HAP-1 (cell line): ENCODE data around the gene TAF6.

Experiments
- DNase-seq, 2 experiments: peaks; one replicate each; pipeline ENCODE4 v3.0.0-alpha.2; 2016 to 2020; ENCODE audit warnings: low spot score in 2 of 2
- H3K27me3 ChIP-seq: fragments of 250-450 bp; sonication (Bioruptor Pico); 2 replicates; pipeline ENCODE4 v1.5.1; 2020; ENCODE audit warnings: low read depth, mild to moderate bottlenecking, moderate library complexity
- H3K36me3 ChIP-seq: fragments of 250-450 bp; sonication (Bioruptor Pico); replicated peaks from 2 replicates; pipeline ENCODE4 v1.5.1; 2020; ENCODE audit warnings: mild to moderate bottlenecking
- H3K4me1 ChIP-seq: fragments of 250-450 bp; sonication (Bioruptor Pico); 2 replicates; pipeline ENCODE4 v1.5.1; 2020; ENCODE audit warnings: mild to moderate bottlenecking
- H3K4me3 ChIP-seq: fragments of 250-450 bp; sonication (Bioruptor Pico); 2 replicates; pipeline ENCODE4 v1.5.1; 2020; ENCODE audit warnings: mild to moderate bottlenecking, moderate library complexity
- H3K9me3 ChIP-seq: fragments of 250-450 bp; sonication (Bioruptor Pico); 2 replicates; pipeline ENCODE4 v1.5.1; 2020; ENCODE audit warnings: mild to moderate bottlenecking, moderate library complexity
- in situ Hi-C: fragments of 300-500 bp; cut with MboI; formaldehyde crosslinking; loops from 3 replicates; pipeline ENCODE4 v1.14.3; 2020; ENCODE audit warnings: low sequenced_read_pairs, inconsistent platforms, mixed read lengths

TAF6 gene

DNA sequence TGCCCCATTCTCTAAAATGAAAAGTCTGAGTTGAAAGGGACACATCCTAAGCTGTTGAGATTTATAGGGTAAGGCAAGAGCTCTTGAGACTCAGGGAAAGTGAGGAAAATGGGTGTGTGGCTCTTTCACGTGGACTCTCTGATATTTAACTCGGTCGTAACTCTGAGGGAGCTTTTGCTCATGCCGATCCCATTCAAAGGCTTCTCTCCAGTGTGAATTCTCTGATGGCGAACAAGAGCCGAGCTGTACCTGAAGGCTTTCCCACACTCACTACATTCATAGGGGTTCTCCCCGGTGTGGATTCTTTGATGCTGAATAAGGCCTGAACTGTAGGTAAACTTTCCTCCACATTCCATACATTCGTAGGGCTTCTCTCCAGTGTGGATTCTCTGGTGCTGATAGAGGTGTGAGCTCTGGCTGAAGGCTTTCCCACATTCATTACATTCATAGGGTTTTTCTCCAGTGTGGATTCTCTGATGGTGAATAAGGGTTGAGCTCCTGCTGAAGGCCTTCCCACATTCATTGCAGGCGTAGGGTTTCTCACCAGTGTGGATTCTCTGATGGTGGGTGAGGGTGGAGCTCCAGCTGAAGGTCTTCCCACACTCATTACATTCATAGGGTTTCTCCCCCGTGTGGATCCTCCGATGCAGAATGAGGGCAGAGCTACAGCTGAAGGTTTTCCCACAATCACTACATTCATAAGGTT lies 48.0 kb downstream of the TAF6 start:
- no peak for DNase-seq
- Histone ChIP-seq H3K9me3 (peaks cover 28% of the 10 kb centered on the region), H3K36me3 (peaks cover 70% of the 10 kb centered on the region), H3K27me3 (no peaks in the 10 kb centered on the region), H3K4me3 (no peak overlapping the region), H3K4me1 (no peaks in the 10 kb centered on the region)
- in situ Hi-C loops: no loop called here

DNA sequence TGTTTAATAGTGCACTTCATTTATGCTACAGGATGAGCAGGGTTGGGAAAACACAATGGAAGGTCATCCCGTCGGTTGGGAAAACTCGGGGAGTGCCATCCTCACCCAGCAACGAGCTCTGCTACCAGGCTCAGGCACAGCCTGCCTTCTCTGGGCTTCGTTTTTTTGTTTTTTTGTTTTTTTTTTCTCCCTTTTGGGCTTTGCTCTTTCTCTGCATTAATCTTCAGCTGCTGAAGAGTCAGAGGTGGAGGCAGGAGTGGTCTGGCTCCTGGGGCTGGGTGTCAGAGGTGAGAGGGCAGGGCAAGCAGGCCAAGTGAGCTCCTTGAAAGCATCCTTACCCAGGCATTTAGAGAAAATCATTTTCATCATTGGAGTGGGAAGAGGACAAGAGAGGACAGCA lies 49.2 kb downstream of the TAF6 start:
- Histone ChIP-seq H3K9me3 (peaks cover 28% of the 10 kb centered on the region), H3K4me3 (no peak overlapping the region), H3K27me3 (no peaks in the 10 kb centered on the region), H3K4me1 (no peaks in the 10 kb centered on the region), H3K36me3 (peaks cover 60% of the 10 kb centered on the region)
- in situ Hi-C loops: no loop called here
- no peak for DNase-seq

DNA sequence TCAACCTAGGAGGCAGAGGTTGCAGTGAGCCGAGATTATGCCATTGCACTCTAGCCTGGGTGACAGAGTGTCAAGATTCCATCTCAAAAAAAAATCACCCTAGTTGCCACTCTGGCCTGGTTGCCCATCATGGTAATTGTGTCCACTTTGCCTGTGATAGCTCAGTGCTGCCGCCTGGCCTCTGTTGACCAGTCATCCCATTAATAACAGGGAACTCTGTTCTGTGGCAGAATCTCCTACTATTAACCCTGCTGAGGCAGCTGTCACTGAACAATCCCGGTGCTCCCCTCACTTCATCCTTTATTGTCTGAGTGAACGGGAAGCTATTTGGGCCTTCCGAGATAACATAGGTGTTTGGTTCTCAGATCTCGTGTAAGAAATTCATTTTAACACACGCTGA lies 52.2 kb downstream of the TAF6 start:
- peaks cover 41% of the 10 kb centered on the region for H3K36me3 ChIP-seq
- peaks cover 18% of the 10 kb centered on the region for H3K9me3 ChIP-seq
- DNase-seq: no peak
- H3K4me3 ChIP-seq: no peak overlapping the region
- no peaks in the 10 kb centered on the region for H3K4me1 ChIP-seq
- in situ Hi-C loops: no loop called here
- no peaks in the 10 kb centered on the region for H3K27me3 ChIP-seq

DNA sequence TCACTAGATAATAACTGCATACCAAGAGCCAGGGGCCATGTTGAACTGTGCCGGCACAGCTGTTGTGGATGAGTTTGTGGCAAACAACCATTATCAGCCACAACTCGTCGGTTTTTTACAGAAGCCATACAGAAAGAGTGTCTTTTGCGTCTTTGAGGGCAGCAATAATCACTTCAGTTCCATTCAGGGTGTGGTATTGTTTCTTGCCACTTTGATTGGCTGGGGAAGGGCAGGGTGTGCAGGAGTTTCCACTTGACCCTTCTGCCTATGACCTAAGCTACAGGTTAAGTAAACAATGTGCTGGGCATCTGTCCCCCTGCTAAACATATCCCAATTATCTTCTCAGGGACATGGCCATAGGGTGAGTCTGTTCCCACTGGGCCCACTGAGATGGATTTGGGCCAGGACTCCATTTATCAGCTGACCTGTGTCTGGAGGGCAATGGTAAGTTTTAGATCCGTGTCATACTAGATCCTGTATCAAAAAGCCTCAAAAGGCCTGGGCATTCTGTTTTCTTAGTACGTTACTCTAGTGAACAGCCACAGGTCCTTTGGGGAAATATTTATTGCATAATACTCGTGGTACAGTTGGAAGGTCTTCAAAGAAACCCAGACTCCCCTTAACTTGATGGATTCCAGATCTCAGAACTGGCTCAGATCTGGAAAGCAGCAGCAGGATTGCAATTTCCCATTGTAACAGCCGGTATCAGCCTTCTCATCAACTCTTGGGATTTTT lies 53.5 kb downstream of the TAF6 start:
- in situ Hi-C loops: no loop called here
- no peaks in the 10 kb centered on the region for H3K27me3 ChIP-seq
- H3K4me1 ChIP-seq: no peaks in the 10 kb centered on the region
- H3K4me3 ChIP-seq: no peak overlapping the region
- peaks cover 32% of the 10 kb centered on the region for H3K36me3 ChIP-seq
- DNase-seq: no peak
- peaks cover 5% of the 10 kb centered on the region for H3K9me3 ChIP-seq

DNA sequence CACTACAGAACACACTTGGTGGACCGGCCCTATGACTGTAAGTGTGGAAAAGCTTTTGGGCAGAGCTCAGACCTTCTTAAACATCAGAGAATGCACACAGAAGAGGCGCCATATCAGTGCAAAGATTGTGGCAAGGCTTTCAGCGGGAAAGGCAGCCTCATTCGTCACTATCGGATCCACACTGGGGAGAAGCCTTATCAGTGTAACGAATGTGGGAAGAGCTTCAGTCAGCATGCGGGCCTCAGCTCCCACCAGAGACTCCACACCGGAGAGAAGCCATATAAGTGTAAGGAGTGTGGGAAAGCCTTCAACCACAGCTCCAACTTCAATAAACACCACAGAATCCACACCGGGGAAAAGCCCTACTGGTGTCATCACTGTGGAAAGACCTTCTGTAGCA lies 55.0 kb downstream of the TAF6 start:
- peaks cover 28% of the 10 kb centered on the region for H3K36me3 ChIP-seq
- no peak for DNase-seq
- in situ Hi-C loops: no loop called here

DNA sequence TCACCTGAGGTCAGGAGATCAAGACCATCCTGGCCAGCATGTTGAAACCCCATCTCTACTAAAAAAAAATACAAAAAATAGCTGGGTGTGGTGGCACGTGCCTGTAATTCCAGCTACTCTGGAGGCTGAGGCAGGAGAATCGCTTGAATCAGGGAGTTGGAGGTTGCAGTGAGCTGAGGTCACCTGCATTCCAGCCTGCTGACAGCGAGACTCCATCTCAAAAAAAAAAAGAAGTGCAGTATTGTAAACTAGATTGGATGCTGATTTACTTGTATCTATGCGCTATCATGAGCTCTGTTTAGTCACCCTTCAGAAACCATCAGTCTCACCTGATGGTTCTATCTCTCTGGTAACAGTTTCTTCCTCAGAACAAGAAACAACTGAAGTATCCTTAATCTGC lies 55.8 kb downstream of the TAF6 start:
- Histone ChIP-seq H3K27me3 (no peaks in the 10 kb centered on the region), H3K9me3 (no peaks in the 10 kb centered on the region), H3K4me1 (no peaks in the 10 kb centered on the region), H3K4me3 (no peak overlapping the region), H3K36me3 (peaks cover 30% of the 10 kb centered on the region)
- in situ Hi-C loops: no loop called here
- DNase-seq: no peak

More for the DNA sequence above, 55.0 kb downstream of the TAF6 start:
- Histone ChIP-seq H3K9me3 (no peaks in the 10 kb centered on the region), H3K4me3 (no peak overlapping the region), H3K27me3 (no peaks in the 10 kb centered on the region), H3K4me1 (no peaks in the 10 kb centered on the region)

DNA sequence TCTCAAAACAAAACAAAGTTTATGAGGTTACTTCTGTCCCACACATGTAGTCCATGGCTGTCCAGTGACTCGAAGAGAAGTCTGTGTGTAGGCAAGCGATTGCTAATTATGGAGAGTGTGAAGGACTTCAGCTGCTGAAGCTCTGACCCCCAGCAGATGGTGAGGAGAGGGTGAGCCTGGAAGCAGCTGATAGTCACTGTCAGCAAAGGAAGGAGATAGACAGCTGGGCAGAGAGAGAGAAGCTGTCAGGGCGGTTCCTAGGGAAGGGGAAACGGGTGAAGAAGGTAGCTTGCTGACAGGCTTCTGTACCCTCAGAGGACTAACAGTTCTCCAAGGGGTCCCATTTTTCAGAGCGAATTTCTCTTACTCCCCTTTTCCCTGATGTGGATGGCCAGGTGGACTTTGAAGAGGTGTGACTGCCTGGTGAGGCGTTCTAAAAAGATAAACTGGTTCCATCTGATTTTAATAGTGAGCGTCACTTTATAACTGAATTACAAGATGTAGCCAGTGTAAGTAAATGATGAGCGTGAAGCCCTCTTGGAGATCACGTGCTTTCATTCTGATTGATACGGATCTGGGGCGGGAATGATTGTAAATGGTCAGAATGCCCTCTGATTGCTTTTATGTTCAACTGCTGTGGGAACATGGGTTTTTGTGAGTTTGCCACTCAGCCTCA lies 57.5 kb downstream of the TAF6 start:
- H3K4me1 ChIP-seq: no peaks in the 10 kb centered on the region
- H3K36me3 ChIP-seq: peaks cover 47% of the 10 kb centered on the region
- no peaks in the 10 kb centered on the region for H3K9me3 ChIP-seq
- DNase-seq: no peak
- no peaks in the 10 kb centered on the region for H3K27me3 ChIP-seq
- no peak overlapping the region for H3K4me3 ChIP-seq
- in situ Hi-C loops: no loop called here

DNA sequence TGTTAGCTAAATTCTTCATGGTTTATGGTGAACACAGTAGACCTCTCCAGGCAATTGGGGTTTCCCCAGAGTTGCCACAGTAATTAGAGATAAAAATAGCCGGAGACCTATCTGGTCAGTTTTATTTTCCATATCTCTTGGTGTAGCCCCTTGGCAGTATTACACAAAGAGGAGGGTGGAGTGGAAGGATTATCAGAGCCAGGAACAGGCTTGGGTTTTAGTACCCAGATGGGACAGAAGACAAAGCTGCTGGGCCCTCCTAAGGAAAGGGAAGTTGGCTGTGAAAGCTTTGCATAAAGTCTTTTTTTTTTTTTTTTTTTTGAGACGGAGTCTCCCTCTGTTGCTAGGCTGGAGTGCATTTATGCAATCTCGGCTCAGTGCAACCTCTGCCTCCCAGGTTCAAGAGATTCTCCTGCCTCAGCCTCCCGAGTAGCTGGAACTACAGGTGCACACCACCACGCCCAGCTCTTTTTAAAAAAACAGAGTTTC lies 59.9 kb downstream of the TAF6 start:
- Histone ChIP-seq H3K4me3 (no peak overlapping the region), H3K4me1 (no peaks in the 10 kb centered on the region), H3K36me3 (peaks cover 42% of the 10 kb centered on the region), H3K9me3 (no peaks in the 10 kb centered on the region), H3K27me3 (no peaks in the 10 kb centered on the region)
- DNase-seq: no peak
- in situ Hi-C loops: no loop called here
